ENCODE measurements around the gene DPCD. TPM values are rescaled to one million over a fixed set of nuclear protein-coding genes. Genes with fewer than 3 reads are reported as not detected.

Gene DPCD
- total RNA-seq (2014; rRNA removed; shearing (Covaris generic)): 35.7 and 36.2 TPM in 2 replicates

DNA sequence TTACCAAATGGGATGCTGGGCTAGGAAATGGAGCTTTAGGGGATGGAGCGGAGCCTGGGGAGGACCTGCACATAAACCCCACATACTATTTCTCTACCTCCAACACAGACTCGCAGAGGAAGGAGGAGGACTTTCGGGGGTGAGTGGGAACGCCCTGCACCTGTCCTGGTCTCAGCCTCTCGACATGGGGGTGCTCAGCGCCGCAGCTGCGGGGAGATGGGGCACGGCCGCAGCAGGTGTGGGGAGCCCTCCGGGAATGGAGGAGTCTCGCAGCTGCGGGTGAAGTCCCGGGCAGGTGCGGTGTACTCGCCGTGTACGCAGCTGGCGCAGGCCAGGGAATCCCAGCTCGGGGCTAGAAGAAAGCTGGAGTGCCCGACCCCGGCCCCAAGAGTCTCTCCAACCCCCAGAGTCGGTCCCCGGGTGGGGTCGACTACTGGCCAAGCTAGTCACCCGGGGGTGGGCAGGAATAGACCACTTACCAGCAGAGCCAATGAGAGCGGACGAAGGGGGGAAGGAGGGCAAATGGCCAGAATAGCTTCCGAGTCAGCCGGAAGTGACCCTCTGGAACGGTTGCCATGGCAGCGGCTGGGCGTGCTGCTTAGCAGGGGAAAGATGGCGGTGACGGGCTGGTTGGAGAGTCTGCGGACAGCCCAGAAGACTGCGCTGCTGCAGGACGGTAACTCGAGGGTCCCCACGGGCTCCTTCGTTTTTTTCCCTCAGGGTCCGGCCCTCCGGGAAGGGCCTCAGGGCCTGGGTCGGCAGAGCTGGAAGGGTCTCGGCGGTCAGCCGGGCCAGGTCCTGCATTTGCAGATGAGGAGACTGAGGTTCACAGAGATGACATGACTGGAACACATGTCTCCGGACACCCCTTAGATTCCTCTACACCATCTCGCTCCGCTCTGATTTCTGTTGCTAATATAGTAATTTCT is at the start of gene DPCD, which contains the start of gene POLL:
Gene DPCD (plus strand): TSS at position 597 of the 929 bp plus-strand sequence. CDS start 16 bp downstream, at position 613.
Gene POLL (minus strand): TSS at position 533 of the 929 bp plus-strand sequence. CDS start 897 bp downstream, outside the sequence.
- peak; percentile 99 for DNase-seq
- peak within 1 kb of the TSS; percentile 61 for H3K27ac ChIP-seq
- no peaks in the 10 kb centered on the region for H3K36me3 ChIP-seq
- H3K27me3 ChIP-seq: no peaks in the 10 kb centered on the region
- peaks cover 5% of the 10 kb centered on the region for H3K4me1 ChIP-seq
- H3K4me3 ChIP-seq: peak within 1 kb of the TSS; percentile 89
- H3K9me3 ChIP-seq (replicated peaks): no peaks in the 10 kb centered on the region

DNA sequence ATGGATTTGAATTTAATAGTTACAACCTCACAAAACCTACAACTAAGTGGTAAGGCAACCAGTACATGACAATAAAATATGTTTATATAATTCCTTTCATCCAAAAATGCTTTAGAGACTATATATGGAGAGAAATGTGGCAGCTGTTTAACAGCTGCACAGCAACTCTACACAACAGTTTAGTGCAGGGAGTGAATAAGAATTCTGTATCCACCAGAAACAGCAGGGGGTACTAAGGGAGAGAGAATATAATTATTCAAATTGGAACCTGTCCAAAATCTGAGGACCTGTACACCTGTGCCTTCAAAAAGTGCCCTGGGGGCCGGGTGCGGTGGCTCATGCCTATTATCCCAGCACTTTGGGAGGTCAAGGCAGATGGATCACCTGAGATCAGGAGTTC is 49.7 kb upstream of the DPCD start:
- H3K36me3 ChIP-seq: peaks cover 6% of the 10 kb centered on the region; the same call in 1 of the 2 replicates
- H3K27ac ChIP-seq: peak overlapping the region; percentile 20
- no peaks in the 10 kb centered on the region for H3K27me3 ChIP-seq
- DNase-seq: peak; percentile 62 to 83
- H3K9me3 ChIP-seq (replicated peaks): no peaks in the 10 kb centered on the region
- H3K4me3 ChIP-seq: no peak overlapping the region
- H3K4me1 ChIP-seq: peaks cover 14% of the 10 kb centered on the region

- peaks cover 5% of the 10 kb centered on the region; the same call in 1 of the 2 replicates for H3K36me3 ChIP-seq
- H3K27me3 ChIP-seq: no peaks in the 10 kb centered on the region
- no peak for DNase-seq
- H3K9me3 ChIP-seq (replicated peaks): no peaks in the 10 kb centered on the region
- H3K4me1 ChIP-seq: no peaks in the 10 kb centered on the region
- no peak overlapping the region for H3K27ac ChIP-seq
- no peak overlapping the region for H3K4me3 ChIP-seq
These were observed 42.2 kb upstream of the DPCD start for GRCh38 chr10:101545898-101546297.

DNA sequence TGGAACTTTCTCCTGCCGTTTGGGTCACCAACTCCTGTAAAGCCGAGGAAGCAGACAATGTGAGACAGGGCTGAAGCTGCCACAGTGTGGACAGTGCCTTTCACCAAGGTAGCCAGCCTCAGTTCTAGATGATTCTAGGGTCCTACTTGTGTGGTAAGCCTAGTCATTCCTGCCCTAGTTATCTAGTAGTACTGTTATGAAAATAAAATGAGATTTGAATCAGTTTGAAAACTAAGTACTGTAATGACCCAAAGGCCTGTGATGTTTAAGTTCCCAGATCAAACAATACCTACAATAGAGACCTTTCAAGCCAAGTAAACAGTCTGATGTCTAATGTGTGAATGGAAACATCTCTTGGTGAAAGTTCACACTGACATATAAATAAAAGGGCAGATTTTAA is 37.2 kb upstream of the DPCD start:
- no peak overlapping the region for H3K27ac ChIP-seq
- DNase-seq: no peak
- H3K4me1 ChIP-seq: no peaks in the 10 kb centered on the region
- H3K9me3 ChIP-seq (replicated peaks): no peaks in the 10 kb centered on the region
- no peaks in the 10 kb centered on the region for H3K27me3 ChIP-seq
- H3K36me3 ChIP-seq: peaks cover 7% of the 10 kb centered on the region; the same call in 1 of the 2 replicates
- no peak overlapping the region for H3K4me3 ChIP-seq

DNA sequence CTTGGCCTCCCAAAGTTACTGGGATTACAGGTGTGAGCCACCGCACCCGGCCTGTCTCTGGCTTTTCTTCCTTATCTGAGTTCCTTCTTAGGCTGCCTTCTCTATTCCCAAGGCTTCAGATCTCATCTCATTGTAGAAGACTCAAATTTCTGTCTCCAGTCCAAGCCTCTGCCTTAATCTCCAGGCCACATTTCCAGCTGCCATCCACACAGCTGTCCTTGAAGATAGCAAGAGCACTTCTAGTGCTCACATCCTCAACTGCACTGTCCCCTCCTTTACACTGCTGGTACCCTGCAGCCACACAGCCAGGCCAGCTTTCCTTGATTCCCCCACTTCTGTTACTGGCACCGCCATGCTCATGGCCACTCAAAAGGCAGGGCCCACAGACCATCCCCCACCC is 35.7 kb upstream of the DPCD start:
- Histone ChIP-seq H3K27ac (no peak overlapping the region), H3K36me3 (peaks cover 7% of the 10 kb centered on the region; the same call in 1 of the 2 replicates), H3K4me1 (no peaks in the 10 kb centered on the region)

GRCh38 chr10:101557541-101557940 is 30.6 kb upstream of the DPCD start:
- no peak overlapping the region for H3K27ac ChIP-seq
- no peaks in the 10 kb centered on the region for H3K36me3 ChIP-seq
- H3K27me3 ChIP-seq: no peaks in the 10 kb centered on the region
- peaks cover 8% of the 10 kb centered on the region for H3K4me1 ChIP-seq
- no peak for DNase-seq
- no peaks in the 10 kb centered on the region for H3K9me3 ChIP-seq (replicated peaks)
- H3K4me3 ChIP-seq: no peak overlapping the region

More for the DNA sequence above, 35.7 kb upstream of the DPCD start:
- Histone ChIP-seq H3K9me3 (replicated peaks) (no peaks in the 10 kb centered on the region), H3K4me3 (no peak overlapping the region), H3K27me3 (no peaks in the 10 kb centered on the region)
- DNase-seq: peak in 1 of 2 experiments; percentile 49

- Histone ChIP-seq H3K4me3 (no peak overlapping the region), H3K36me3 (no peaks in the 10 kb centered on the region), H3K4me1 (peaks cover 8% of the 10 kb centered on the region), H3K27ac (no peak overlapping the region), H3K27me3 (no peaks in the 10 kb centered on the region), H3K9me3 (replicated peaks) (no peaks in the 10 kb centered on the region)
- DNase-seq: peak; percentile 58 to 72
These were observed 29.9 kb upstream of the DPCD start for GRCh38 chr10:101558204-101558603.

DNA sequence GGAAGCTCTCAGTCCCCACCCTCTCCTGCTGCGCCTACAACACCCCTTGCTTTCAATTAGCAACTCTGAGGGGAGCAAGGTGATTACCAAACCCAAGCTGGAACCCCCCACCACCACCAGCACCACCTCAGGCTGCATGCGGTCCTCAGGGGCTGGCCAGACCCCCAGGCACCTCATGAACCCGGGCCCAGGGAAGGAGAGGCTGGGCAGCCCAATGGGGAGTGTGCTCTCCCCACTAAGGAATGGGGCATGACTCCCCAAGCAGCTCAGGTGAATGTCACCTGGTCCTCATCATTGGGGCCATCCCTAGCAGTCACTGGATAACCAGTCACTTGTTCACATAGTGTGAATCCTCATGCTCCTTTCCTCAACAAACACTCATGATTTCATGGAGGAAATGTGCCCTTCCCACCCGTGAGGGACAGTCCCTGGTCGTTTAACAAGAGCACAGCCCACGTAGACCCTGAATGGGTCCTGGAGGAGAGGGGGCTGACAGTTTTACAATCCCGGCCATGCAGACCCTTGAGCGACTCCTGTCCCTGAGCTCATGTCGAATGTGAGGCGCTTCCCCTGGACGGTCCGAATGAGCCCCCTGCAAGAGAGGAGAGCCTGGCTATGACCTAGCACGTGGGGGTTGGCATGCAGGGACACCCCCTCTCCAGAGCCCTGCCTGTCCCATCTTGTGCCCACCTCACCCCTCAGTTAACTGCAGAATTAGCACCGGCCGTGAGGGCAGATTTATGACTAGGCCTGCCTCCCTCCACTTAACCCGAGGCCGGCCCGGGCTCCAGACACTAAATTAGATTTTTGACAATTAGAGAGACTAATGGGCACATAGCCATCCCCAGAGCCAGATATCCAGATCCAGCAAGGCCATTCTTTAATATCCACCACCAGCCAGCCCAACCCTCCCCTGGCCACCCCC is 29.2 kb upstream of the DPCD start:
- DNase-seq: no peak
- Histone ChIP-seq H3K36me3 (no peaks in the 10 kb centered on the region), H3K4me1 (peaks cover 8% of the 10 kb centered on the region), H3K9me3 (replicated peaks) (no peaks in the 10 kb centered on the region), H3K27me3 (no peaks in the 10 kb centered on the region), H3K27ac (no peak overlapping the region), H3K4me3 (no peak overlapping the region)

- DNase-seq: no peak
- Histone ChIP-seq H3K27me3 (no peaks in the 10 kb centered on the region), H3K9me3 (replicated peaks) (no peaks in the 10 kb centered on the region), H3K36me3 (no peaks in the 10 kb centered on the region), H3K4me3 (no peak overlapping the region), H3K27ac (no peak overlapping the region), H3K4me1 (peaks cover 8% of the 10 kb centered on the region)
These were observed 28.4 kb upstream of the DPCD start for GRCh38 chr10:101559596-101560297.

GRCh38 chr10:101560298-101561067 is 27.6 kb upstream of the DPCD start:
- DNase-seq: no peak
- no peaks in the 10 kb centered on the region for H3K9me3 ChIP-seq (replicated peaks)
- no peak overlapping the region for H3K27ac ChIP-seq
- H3K4me3 ChIP-seq: no peak overlapping the region
- H3K4me1 ChIP-seq: peaks cover 8% of the 10 kb centered on the region
- no peaks in the 10 kb centered on the region for H3K36me3 ChIP-seq
- H3K27me3 ChIP-seq: no peaks in the 10 kb centered on the region

GRCh38 chr10:101561068-101561915 is 26.8 kb upstream of the DPCD start:
- Histone ChIP-seq H3K4me1 (peaks cover 8% of the 10 kb centered on the region), H3K27me3 (no peaks in the 10 kb centered on the region), H3K36me3 (no peaks in the 10 kb centered on the region), H3K4me3 (no peak overlapping the region), H3K27ac (no peak overlapping the region), H3K9me3 (replicated peaks) (no peaks in the 10 kb centered on the region)
- no peak for DNase-seq

GRCh38 chr10:101562231-101562630 is 25.9 kb upstream of the DPCD start:
- DNase-seq: no peak
- H3K9me3 ChIP-seq (replicated peaks): no peaks in the 10 kb centered on the region
- H3K36me3 ChIP-seq: no peaks in the 10 kb centered on the region
- H3K27ac ChIP-seq: no peak overlapping the region
- no peak overlapping the region for H3K4me3 ChIP-seq
- H3K4me1 ChIP-seq: peaks cover 12% of the 10 kb centered on the region
- no peaks in the 10 kb centered on the region for H3K27me3 ChIP-seq

DNA sequence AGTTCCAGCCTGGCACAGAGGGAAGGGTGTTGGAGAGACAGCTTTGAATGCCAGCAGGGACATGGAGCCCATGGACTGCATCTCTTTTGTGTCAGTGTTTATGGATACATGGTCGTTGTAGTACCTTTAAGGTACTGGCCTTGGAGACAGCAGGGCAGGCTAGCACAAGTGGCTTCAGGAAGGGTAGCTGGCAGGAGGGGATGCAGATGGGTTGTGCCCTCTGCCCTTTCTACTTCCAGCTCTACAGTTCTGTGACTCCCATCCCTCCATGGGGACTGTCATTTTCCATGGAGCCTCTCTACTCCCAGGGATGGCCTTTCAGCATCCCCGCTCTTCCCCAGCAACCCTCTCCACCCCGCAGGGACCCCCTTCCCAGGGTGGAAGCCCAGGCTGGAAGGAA is 25.1 kb upstream of the DPCD start:
- no peaks in the 10 kb centered on the region for H3K27me3 ChIP-seq
- no peak for DNase-seq
- H3K27ac ChIP-seq: no peak overlapping the region
- no peak overlapping the region for H3K4me3 ChIP-seq
- no peaks in the 10 kb centered on the region for H3K9me3 ChIP-seq (replicated peaks)
- no peaks in the 10 kb centered on the region for H3K36me3 ChIP-seq
- H3K4me1 ChIP-seq: peaks cover 11% of the 10 kb centered on the region

Data from SJCRH30 (cell line).